Ishikawa (cell line): ENCODE data around the gene PPP1R13L.

ENCODE experiments used
- CEBPB ChIP-seq: IDR thresholded peaks from 2 replicates; pipeline ENCODE4 v1.6.1; 2012
- CREB1 ChIP-seq: IDR thresholded peaks from 2 replicates; pipeline ENCODE4 v1.6.1; 2012; ENCODE audit warnings: low read depth
- EGR1 ChIP-seq: IDR thresholded peaks from 2 replicates; pipeline ENCODE4 v1.6.1; 2012
- EP300 ChIP-seq: IDR thresholded peaks from 2 replicates; pipeline ENCODE4 v1.6.1; 2012; ENCODE audit warnings: borderline replicate concordance
- FOXM1 ChIP-seq: IDR thresholded peaks from 2 replicates; pipeline ENCODE4 v1.6.1; 2012; ENCODE audit warnings: low read depth, borderline replicate concordance
- NFIC ChIP-seq: IDR thresholded peaks from 2 replicates; pipeline ENCODE4 v1.6.1; 2012
- RAD21 ChIP-seq: IDR thresholded peaks from 2 replicates; pipeline ENCODE4 v1.6.1; 2012; ENCODE audit warnings: low read depth
- TAF1 ChIP-seq: IDR thresholded peaks from 2 replicates; pipeline ENCODE4 v1.6.1; 2012; ENCODE audit warnings: low read depth, mild to moderate bottlenecking
- TCF12 ChIP-seq: IDR thresholded peaks from 2 replicates; pipeline ENCODE4 v1.6.1; 2012; ENCODE audit warnings: low read depth
- TEAD4 ChIP-seq: IDR thresholded peaks from 2 replicates; pipeline ENCODE4 v1.6.1; 2012
- YY1 ChIP-seq: IDR thresholded peaks from 2 replicates; pipeline ENCODE4 v1.6.1; 2012; ENCODE audit warnings: low read depth
- ZBTB7A ChIP-seq: IDR thresholded peaks from 2 replicates; pipeline ENCODE4 v1.6.1; 2012; ENCODE audit warnings: low read depth
- TF ChIP-seq, protein P1 (sequence below): IDR thresholded peaks from 2 replicates; pipeline ENCODE4 v1.6.1; 2012
- TF ChIP-seq, protein P2 (sequence below): IDR thresholded peaks from 2 replicates; pipeline ENCODE4 v1.6.1; 2012
- TF ChIP-seq, protein P3 (sequence below): IDR thresholded peaks from 2 replicates; pipeline ENCODE4 v1.6.1; 2012; ENCODE audit warnings: low read depth, mild to moderate bottlenecking

Gene PPP1R13L

DNA sequence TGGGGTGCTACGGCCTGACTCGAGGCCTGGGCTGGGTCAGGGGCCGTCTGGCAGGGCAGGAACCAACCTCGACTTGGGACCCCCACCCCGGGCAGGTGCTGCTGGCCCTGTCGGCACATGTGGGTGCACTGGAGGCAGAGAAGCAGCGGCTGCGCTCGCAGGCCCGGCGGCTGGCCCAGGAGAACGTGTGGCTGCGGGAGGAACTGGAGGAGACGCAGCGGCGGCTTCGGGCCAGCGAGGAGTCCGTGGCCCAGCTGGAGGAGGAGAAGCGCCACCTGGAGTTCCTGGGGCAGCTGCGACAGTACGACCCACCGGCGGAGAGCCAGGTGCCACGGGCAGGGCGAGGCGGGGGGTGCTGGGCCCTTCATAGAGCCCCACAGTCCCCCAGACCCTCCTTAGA, 58.4 kb downstream of the PPP1R13L start:
- no peak for TF ChIP-seq EP300
- no peak for TF ChIP-seq TCF12
- TF ChIP-seq, protein P1, sequence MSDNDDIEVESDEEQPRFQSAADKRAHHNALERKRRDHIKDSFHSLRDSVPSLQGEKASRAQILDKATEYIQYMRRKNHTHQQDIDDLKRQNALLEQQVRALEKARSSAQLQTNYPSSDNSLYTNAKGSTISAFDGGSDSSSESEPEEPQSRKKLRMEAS: no peak
- no peak for TF ChIP-seq EGR1

DNA sequence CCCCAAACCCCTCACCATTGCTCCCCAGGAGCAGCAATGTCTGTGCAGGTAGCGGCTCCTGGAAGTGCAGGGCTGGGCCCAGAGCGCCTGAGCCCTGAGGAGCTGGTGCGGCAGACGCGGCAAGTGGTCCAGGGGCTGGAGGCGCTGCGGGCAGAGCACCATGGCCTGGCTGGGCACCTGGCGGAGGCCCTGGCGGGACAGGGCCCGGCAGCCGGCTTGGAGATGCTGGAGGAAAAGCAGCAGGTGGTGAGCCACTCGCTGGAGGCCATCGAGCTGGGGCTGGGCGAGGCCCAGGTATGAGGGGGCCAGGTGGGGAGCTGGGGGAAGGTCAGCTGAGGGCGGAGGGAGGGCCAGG, 59.4 kb downstream of the PPP1R13L start:
- TF ChIP-seq RAD21: no peak
- TF ChIP-seq CREB1: no peak
- no peak for TF ChIP-seq CEBPB

DNA sequence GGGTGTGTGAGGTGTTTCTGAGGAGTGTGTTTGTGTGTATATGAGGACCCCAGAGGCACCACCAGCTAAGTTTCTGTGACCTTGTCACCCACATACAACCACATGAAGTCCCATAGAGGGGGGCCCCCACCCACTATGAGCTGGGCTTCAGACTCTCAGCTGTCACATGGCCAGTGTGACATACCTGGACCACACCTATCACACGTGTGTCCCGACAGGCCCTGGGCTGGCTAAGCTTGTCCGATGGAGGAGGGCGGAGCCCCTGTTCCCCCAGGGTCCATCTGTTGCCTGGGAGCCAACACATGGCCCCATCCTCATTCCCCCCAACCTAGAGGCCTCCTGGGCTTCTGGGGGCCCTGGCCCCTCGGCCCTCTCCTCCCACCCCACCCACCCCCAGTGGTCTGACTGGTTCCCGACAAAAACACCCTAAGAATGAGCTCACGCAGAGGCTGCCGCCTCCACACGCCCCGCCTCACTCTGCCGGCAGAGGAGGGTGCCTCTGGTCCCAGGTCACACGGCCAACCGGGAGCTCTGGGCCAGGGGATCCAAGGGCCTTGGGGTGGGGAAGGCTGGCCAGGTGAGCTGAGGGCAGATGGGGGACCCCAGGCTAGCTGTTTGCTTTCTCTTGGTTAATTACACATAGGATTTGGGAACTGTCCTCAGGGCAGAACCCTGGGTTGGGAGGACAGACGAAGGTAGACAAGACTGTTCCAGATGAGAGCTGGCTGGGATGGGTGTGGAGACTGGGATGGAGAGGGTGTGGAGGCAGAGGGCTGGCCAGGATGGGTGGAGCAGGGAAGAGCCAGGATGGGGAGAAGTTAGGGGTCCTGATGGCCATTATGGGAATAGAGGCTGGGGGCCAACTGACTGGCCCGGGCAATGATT, 60.0 kb downstream of the PPP1R13L start:
- TF ChIP-seq EGR1 (no peak), CEBPB (no peak), TEAD4 (no peak), TCF12 (no peak), YY1 (no peak), TAF1 (no peak), CREB1 (no peak), ZBTB7A (no peak)
- TF ChIP-seq, protein P1: no peak
- TF ChIP-seq, protein P2, sequence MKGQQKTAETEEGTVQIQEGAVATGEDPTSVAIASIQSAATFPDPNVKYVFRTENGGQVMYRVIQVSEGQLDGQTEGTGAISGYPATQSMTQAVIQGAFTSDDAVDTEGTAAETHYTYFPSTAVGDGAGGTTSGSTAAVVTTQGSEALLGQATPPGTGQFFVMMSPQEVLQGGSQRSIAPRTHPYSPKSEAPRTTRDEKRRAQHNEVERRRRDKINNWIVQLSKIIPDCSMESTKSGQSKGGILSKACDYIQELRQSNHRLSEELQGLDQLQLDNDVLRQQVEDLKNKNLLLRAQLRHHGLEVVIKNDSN: no peak

DNA sequence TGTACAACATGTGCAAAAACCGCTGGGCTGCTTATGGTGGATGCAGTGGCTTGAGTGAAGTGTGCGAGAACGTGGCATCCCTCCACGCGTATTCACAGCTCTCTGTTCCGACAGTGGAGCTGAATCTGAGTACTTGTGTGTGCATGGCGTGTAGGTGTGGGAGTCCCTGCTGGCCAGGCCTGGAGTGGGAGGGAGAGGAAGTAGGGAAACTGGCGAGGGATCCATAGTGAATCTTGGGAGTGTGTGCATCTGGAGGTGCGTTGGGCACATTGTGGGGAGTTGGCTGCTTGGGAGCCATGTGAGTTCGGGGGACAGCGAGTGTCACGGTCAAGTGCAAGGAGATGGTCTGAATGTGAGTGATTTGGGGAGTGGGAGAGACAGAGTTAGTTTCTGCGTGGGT, 62.0 kb downstream of the PPP1R13L start:
- no peak for TF ChIP-seq EP300
- TF ChIP-seq TAF1: no peak
- TF ChIP-seq NFIC: no peak
- TF ChIP-seq, protein P3, sequence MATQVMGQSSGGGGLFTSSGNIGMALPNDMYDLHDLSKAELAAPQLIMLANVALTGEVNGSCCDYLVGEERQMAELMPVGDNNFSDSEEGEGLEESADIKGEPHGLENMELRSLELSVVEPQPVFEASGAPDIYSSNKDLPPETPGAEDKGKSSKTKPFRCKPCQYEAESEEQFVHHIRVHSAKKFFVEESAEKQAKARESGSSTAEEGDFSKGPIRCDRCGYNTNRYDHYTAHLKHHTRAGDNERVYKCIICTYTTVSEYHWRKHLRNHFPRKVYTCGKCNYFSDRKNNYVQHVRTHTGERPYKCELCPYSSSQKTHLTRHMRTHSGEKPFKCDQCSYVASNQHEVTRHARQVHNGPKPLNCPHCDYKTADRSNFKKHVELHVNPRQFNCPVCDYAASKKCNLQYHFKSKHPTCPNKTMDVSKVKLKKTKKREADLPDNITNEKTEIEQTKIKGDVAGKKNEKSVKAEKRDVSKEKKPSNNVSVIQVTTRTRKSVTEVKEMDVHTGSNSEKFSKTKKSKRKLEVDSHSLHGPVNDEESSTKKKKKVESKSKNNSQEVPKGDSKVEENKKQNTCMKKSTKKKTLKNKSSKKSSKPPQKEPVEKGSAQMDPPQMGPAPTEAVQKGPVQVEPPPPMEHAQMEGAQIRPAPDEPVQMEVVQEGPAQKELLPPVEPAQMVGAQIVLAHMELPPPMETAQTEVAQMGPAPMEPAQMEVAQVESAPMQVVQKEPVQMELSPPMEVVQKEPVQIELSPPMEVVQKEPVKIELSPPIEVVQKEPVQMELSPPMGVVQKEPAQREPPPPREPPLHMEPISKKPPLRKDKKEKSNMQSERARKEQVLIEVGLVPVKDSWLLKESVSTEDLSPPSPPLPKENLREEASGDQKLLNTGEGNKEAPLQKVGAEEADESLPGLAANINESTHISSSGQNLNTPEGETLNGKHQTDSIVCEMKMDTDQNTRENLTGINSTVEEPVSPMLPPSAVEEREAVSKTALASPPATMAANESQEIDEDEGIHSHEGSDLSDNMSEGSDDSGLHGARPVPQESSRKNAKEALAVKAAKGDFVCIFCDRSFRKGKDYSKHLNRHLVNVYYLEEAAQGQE: no peak
- TF ChIP-seq CEBPB: no peak
- no peak for TF ChIP-seq TEAD4
- no peak for TF ChIP-seq EGR1
- no peak for TF ChIP-seq TCF12
- no peak for TF ChIP-seq RAD21
- TF ChIP-seq, protein P1: no peak
- no peak for TF ChIP-seq YY1
- no peak for TF ChIP-seq ZBTB7A
- TF ChIP-seq CREB1: no peak
- TF ChIP-seq FOXM1: no peak
- TF ChIP-seq, protein P2: no peak

DNA sequence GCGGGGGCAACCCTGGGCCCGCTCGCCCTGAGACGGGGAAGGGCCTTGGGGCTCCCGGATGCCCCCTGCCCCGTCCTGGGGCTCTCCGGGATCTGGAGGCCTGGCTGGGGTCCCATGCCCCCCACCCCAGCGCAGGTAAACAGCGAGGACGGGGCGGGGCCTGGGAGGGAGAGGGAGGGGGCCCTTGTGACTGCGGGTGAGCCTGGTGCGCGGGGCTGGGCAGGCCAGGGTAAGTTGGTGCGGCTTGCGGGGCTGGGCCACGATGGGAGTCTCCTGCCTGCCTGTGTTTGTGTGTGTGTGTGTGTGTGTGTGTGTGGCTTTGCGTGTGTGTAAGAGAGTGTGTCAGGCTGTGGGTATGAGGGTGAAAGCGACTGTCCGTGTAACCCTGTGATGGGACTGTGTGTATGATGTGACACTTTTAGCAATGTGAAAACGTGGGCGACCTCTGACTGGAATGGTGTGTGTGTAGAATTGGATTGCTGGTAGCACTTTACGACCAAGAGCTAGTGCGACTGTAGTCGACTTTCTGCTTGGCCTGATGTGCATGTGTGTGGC, 63.9 kb downstream of the PPP1R13L start:
- TF ChIP-seq ZBTB7A: no peak
- TF ChIP-seq, protein P1: no peak
- TF ChIP-seq NFIC: no peak
- no peak for TF ChIP-seq TCF12
- no peak for TF ChIP-seq YY1

DNA sequence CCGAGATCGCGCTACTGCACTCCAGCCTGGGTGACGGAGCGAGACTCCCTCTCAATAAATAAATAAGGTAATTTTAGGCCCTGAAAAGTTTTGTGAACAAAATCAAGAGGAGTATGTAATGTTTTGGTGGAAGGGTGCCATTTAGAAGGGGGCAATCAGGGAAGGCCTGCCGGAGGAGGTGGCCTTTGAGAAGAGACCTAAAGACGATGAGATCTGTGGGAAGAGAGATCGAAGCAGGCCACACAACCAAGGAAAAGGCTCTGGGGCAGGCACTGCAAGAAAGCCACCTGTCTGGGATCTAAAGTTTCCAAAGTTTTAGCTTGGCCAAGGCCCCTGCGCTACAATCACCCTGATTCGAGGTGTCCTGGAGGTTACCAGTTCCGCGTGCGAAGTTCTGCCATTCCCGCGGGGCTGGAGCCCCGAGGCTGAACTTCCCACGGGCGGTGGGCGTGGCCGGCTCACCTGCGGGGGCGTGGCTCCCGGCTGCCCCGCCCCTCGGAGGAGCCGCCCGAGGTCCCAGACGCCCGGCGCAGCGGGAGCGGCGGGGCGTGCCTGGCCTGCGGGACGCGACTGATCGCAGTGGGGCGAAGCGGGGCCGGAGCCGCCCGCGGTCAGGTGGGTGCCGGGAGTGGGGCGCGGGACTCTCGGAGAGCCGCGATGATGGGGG, 64.5 kb downstream of the PPP1R13L start, which contains the start of gene KLC3:
Gene KLC3, plus strand, starts transcription at position 519 of the 667 bp plus-strand sequence. CDS start 4,792 bp downstream, outside the sequence.
- TF ChIP-seq EGR1: no peak
- no peak for TF ChIP-seq FOXM1
- TF ChIP-seq TAF1: 0 out of 2 replicates have a peak, but pooled peaks have one; percentile 12
- TF ChIP-seq, protein P1: peak; percentile 79

DNA sequence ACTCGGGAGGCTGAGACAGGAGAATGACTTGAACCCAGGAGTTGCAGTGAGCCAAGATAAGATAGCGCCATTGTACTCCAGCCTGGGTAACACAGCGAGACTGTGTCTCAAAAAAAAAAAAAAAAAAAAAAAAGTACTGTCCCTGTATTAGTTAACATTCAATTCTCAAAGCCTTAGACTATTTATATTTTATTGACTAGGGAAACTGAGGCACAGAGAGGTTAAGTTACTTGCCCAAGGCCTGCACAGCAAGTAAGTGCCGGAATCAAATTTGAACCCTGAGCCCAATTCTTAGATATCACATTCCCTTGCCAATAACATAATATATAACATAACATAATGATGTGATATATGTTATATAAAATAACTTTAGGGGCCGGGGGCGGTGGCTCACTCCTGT, 65.2 kb downstream of the PPP1R13L start:
- TF ChIP-seq, protein P1: no peak
- no peak for TF ChIP-seq CREB1
- no peak for TF ChIP-seq TCF12
